ENCODE data around the gene SATB1. TPM values are rescaled to one million over a fixed set of nuclear protein-coding genes. Genes with fewer than 3 reads are reported as not detected.

Gene SATB1
- total RNA-seq (2014; rRNA removed; shearing (Covaris generic)) (26.8 and 28.9 TPM in 2 replicates), polyA plus RNA-seq (2016; fragmentation: Nextera tagmentation; extraction: Ambion mirVana) (17.0 and 17.4 TPM in 2 replicates)
- long read RNA-seq, partial matches to known transcripts: 1 of 5 reads
- long read RNA-seq, other reads (novel, unspliced or antisense): 4 of 5 reads

- Histone ChIP-seq H3K36me3 (ENCODE audit: insufficient read depth) (no peaks in the 10 kb centered on the region), H2AFZ (peak within 1 kb of the TSS; percentile 77), H3K4me1 (ENCODE audit: insufficient read depth) (peaks cover 39% of the 10 kb centered on the region), H3K9me2 (ENCODE audit: insufficient read depth) (no peaks in the 10 kb centered on the region), H4K20me1 (replicated peaks; ENCODE audit: insufficient read depth) (no peaks in the 10 kb centered on the region; the same call in 1 of the 2 replicates), H3K27me3 (ENCODE audit: insufficient read depth) (peaks cover 16% of the 10 kb centered on the region), H3K4me3 (peak within 1 kb of the TSS; percentile 81), H3K4me2 (peak within 1 kb of the TSS; percentile 97), H3F3A (replicated peaks; ENCODE audit: low read depth) (no peaks in the 10 kb centered on the region), H3K79me2 (replicated peaks; ENCODE audit: insufficient read depth) (peaks cover 33% of the 10 kb centered on the region), H3K27ac (ENCODE audit: low read depth) (peak within 1 kb of the TSS; percentile 36; the same call in 1 of the 2 replicates)
- Mint-ChIP-seq H3K4me1 (peaks cover 44% of the 10 kb centered on the region), H3K4me3 (peak within 1 kb of the TSS; percentile 96), H3K9me3 (no peaks in the 10 kb centered on the region), H3K27me3 (ENCODE audit: insufficient read depth, low read depth, poor library complexity) (peaks cover 4% of the 10 kb centered on the region), H3K27ac (peak within 1 kb of the TSS; percentile 89), H3K36me3 (ENCODE audit: low read depth) (0 out of 3 replicates have a peak, but pooled peaks cover 3% of the 10 kb centered on the region)
- ATAC-seq: peak; percentile 50
- peak; percentile 92 for DNase-seq (ENCODE audit: low spot score)
- no peak for TF ChIP-seq REST (IDR thresholded peaks at IDR 0.05; ENCODE audit: unreplicated experiment)
- TF ChIP-seq CREB1 (CRISPR knock-in tag; IDR thresholded peaks at IDR 0.05; ENCODE audit: low read depth): 0 out of 2 replicates have a peak, but pooled peaks have one; percentile 4
Measured at GRCh38 chr3:18424729-18425640, at the start of gene SATB1. SATB1 (minus strand) TSS chr3:18425339; CDS start chr3:18420967, 4,372 bp downstream.

- Histone ChIP-seq H3K27ac (ENCODE audit: low read depth) (no peak overlapping the region), H3K27me3 (ENCODE audit: insufficient read depth) (no peaks in the 10 kb centered on the region), H3K4me1 (ENCODE audit: insufficient read depth) (no peaks in the 10 kb centered on the region), H3K79me2 (replicated peaks; ENCODE audit: insufficient read depth) (no peaks in the 10 kb centered on the region), H3K4me3 (no peak overlapping the region), H3K9me2 (ENCODE audit: insufficient read depth) (no peaks in the 10 kb centered on the region), H3F3A (replicated peaks; ENCODE audit: low read depth) (no peaks in the 10 kb centered on the region), H2AFZ (no peak overlapping the region), H3K36me3 (ENCODE audit: insufficient read depth) (no peaks in the 10 kb centered on the region), H4K20me1 (replicated peaks; ENCODE audit: insufficient read depth) (no peaks in the 10 kb centered on the region), H3K4me2 (no peak overlapping the region)
- H3K36me3 Mint-ChIP-seq (ENCODE audit: low read depth): no peaks in the 10 kb centered on the region
- H3K9me3 Mint-ChIP-seq: no peaks in the 10 kb centered on the region
- H3K4me1 Mint-ChIP-seq: peaks cover 6% of the 10 kb centered on the region; the same call in 1 of the 3 replicates
- H3K4me3 Mint-ChIP-seq: no peak overlapping the region
- no peaks in the 10 kb centered on the region for H3K27me3 Mint-ChIP-seq (ENCODE audit: insufficient read depth, low read depth, poor library complexity)
- ATAC-seq: no peak
- no peak for TF ChIP-seq EZH2 (IDR thresholded peaks at IDR 0.05; ENCODE audit: low read depth, unreplicated experiment)
- no peak for TF ChIP-seq NANOG (IDR thresholded peaks at IDR 0.05; ENCODE audit: borderline replicate concordance)
- no peak for TF ChIP-seq ZNF114 (CRISPR knock-in tag; IDR thresholded peaks at IDR 0.05)
- TF ChIP-seq CREB1 (CRISPR knock-in tag; IDR thresholded peaks at IDR 0.05; ENCODE audit: low read depth): no peak
- no peak for DNase-seq (ENCODE audit: low spot score)
- no peak overlapping the region for H3K27ac Mint-ChIP-seq
Measured at GRCh38 chr3:18474202-18474601, 49.1 kb upstream of the SATB1 start.
